ENCODE results near the gene AP2M1. TPM values are rescaled to one million over a fixed set of nuclear protein-coding genes. Genes with fewer than 3 reads are reported as not detected.

AP2M1 gene
- total RNA-seq, 4 donors from 2014 or later, result 110 to 132 (median 117) TPM

DNA sequence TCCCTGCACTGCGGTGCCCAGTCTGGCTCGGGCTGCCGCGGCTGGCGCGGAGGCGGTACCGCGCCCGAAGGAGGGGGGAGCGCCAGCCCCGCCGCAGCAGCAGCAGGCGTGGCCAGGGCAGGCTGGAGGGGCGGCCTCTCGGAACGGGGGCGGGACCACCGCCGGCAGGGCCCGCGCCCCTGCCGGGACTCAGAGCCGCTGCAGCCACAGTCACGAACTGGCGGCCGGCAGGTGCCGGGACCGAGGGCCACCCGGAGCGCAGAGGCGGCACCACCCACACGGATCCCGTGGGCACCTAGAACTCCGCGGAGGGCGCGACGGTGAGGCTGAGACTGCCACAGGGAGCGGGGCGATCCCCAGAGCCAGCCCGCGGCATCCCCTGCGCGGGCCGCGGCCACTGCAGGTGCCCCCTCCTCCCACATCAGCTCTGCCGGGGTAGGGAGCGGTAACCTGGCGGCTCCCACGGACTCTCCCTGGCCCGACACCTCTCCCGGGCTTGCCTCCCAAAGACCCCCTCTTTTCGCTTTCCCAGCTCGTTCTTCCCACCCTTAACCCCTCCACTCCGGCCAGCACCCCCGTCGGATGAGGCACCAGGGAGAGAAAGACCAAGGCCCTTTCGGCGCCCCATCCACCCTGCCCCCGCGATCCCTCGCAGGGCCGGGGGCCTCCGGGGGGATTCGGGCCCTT lies 54.9 kb downstream of the AP2M1 start, which contains the start of gene VWA5B2:
Gene VWA5B2 (plus strand): TSS at position 192 of the 687 bp plus-strand sequence. CDS start 944 bp downstream, outside the sequence.
- H3K27ac ChIP-seq, result no peak within 1 kb of the TSS
- TF ChIP-seq, protein P1, sequence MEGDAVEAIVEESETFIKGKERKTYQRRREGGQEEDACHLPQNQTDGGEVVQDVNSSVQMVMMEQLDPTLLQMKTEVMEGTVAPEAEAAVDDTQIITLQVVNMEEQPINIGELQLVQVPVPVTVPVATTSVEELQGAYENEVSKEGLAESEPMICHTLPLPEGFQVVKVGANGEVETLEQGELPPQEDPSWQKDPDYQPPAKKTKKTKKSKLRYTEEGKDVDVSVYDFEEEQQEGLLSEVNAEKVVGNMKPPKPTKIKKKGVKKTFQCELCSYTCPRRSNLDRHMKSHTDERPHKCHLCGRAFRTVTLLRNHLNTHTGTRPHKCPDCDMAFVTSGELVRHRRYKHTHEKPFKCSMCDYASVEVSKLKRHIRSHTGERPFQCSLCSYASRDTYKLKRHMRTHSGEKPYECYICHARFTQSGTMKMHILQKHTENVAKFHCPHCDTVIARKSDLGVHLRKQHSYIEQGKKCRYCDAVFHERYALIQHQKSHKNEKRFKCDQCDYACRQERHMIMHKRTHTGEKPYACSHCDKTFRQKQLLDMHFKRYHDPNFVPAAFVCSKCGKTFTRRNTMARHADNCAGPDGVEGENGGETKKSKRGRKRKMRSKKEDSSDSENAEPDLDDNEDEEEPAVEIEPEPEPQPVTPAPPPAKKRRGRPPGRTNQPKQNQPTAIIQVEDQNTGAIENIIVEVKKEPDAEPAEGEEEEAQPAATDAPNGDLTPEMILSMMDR (IDR thresholded peaks at IDR 0.05 in 4 of 5, conservative IDR thresholded peaks at IDR 0.05 in 1 of 5), result peak in 2 of 5 experiments; percentile 24 to 32
- TF ChIP-seq POLR2A (IDR thresholded peaks at IDR 0.05), result no peak
- H3K4me3 ChIP-seq, result peak within 1 kb of the TSS; percentile 29 to 60 (median 52)
- in situ Hi-C loops (cut with MboI; ENCODE audit: low sequenced_read_pairs in 4 of 4), result loop anchor here in 2 of 4 donors (25.0 kb wide), 2 partner anchors 92 to 342 kb away; partner anchors contain the start of genes EIF2B5 (in 1 of the 2) and PARL (in 1 of the 2)
- peaks cover 33 to 45% (median 36%) of the 10 kb centered on the region in 3 donors for H3K27me3 ChIP-seq
- ATAC-seq, result peak; percentile 18 to 29
- H3K9me3 ChIP-seq, result no peaks in the 10 kb centered on the region
- no peaks in the 10 kb centered on the region for H3K36me3 ChIP-seq
- intact Hi-C loops (cut with DNase I; ENCODE audit: low total_unique reads), result loop anchor here (2.0 to 5.0 kb wide), 2 partner anchors 21 to 58 kb away; no protein-coding TSS in a partner anchor
- H3K4me1 ChIP-seq, result peaks cover 4 to 9% of the 10 kb centered on the region in 2 donors
- DNase-seq, result no peak

DNA sequence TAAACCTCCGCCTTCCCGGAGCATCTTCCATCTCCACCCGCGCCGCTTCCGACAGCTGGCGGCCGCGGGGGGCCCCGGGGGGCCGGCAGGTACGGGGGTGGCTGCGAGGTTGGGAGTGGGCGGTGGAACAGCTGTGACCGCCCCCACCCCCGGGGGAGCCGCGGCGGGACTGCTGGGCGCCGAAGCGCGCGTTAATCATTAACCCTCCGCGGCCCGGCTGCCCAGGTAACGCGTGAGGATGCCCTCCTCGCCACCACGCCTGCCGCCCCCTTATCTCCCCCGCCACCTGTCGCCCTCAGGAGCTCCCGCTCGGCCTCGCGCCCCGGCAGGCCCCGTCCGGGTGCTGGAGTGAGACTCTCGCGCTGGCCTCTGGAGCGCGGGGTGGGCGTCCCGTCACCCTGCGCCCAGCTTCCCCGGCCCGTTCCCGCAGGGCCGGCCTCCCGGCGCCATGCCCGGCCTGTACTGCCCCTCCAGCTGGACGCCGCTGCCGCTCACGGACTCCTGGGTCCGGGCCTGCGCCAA lies 55.5 kb downstream of the AP2M1 start:
- no peaks in the 10 kb centered on the region for H3K36me3 ChIP-seq
- intact Hi-C loops (cut with DNase I; ENCODE audit: low total_unique reads), result no loop called here
- ATAC-seq (no peak), DNase-seq (no peak)
- in situ Hi-C loops (cut with MboI; ENCODE audit: low sequenced_read_pairs in 4 of 4), result loop anchor here in 2 of 4 donors (25.0 kb wide), 2 partner anchors 93 to 343 kb away; partner anchors contain the start of genes EIF2B5 (in 1 of the 2) and PARL (in 1 of the 2)
- no peaks in the 10 kb centered on the region for H3K9me3 ChIP-seq
- H3K4me3 ChIP-seq, result peak overlapping the region; percentile 29 to 60 (median 52)
- no peak overlapping the region for H3K27ac ChIP-seq
- no peak for TF ChIP-seq POLR2A (IDR thresholded peaks at IDR 0.05)
- TF ChIP-seq, protein P1 (IDR thresholded peaks at IDR 0.05 in 4 of 5, conservative IDR thresholded peaks at IDR 0.05 in 1 of 5), result no peak
- H3K4me1 ChIP-seq, result peaks cover 4 to 9% of the 10 kb centered on the region in 2 donors
- H3K27me3 ChIP-seq, result peaks cover 33 to 45% (median 36%) of the 10 kb centered on the region in 3 donors

DNA sequence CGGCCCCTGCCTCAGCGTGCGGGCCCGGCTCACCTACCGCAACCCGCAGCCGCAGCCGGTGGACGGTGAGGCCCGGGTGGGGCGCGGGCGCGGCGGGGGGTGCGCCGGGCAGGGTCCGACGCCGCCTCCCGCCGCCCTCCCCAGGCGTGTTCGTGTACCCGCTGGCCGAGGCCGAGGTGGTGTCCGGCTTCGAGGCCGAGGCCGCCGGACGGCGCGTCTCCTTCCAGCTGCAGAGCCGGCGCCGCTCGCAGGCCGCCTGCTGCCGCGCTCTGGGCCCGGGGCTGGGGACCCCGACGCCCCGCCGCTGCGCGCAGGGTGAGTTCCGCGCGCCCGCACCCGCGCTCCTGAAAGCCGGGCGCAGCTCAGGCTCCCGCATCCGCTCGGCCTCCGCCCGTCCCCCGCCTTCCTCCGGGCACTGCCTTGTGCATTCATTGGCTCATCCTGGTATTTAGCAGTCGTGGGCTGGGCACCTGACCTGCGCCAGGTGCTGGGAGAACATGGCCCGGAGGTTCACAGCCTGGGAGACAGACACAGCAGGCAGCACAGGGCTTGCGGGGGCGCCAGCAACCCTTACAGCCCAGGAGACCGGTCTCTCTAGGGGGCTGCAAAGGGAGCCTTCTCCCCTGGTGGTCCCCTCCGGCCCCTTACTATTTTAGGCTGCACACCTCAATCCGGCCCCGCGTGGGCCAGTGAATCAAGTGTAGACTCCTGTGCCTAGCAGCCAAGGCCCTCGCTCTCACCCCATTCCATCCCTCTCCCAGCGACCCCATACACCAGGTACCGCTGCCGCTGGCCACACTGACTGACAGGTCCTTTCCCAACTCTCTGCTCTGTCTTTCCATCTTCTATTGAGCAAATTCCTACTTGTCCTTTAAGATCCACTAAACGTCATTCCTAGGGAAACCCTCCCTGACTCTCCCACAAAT lies 56.2 kb downstream of the AP2M1 start:
- peak overlapping the region; percentile 29 to 60 (median 52) for H3K4me3 ChIP-seq
- H3K4me1 ChIP-seq, result peaks cover 4 to 9% of the 10 kb centered on the region in 2 donors
- no peak overlapping the region for H3K27ac ChIP-seq
- H3K36me3 ChIP-seq, result no peaks in the 10 kb centered on the region
- peaks cover 33 to 45% (median 36%) of the 10 kb centered on the region in 3 donors for H3K27me3 ChIP-seq
- ATAC-seq, result no peak
- no peak for DNase-seq
- in situ Hi-C loops (cut with MboI; ENCODE audit: low sequenced_read_pairs in 4 of 4) (loop anchor here in 2 of 4 donors (25.0 kb wide), 2 partner anchors 94 to 344 kb away; partner anchors contain the start of genes EIF2B5 (in 1 of the 2) and PARL (in 1 of the 2)), intact Hi-C loops (cut with DNase I; ENCODE audit: low total_unique reads) (no loop called here)
- TF ChIP-seq, protein P1 (IDR thresholded peaks at IDR 0.05 in 4 of 5, conservative IDR thresholded peaks at IDR 0.05 in 1 of 5), result no peak
- no peak for TF ChIP-seq POLR2A (IDR thresholded peaks at IDR 0.05)
- no peaks in the 10 kb centered on the region for H3K9me3 ChIP-seq

DNA sequence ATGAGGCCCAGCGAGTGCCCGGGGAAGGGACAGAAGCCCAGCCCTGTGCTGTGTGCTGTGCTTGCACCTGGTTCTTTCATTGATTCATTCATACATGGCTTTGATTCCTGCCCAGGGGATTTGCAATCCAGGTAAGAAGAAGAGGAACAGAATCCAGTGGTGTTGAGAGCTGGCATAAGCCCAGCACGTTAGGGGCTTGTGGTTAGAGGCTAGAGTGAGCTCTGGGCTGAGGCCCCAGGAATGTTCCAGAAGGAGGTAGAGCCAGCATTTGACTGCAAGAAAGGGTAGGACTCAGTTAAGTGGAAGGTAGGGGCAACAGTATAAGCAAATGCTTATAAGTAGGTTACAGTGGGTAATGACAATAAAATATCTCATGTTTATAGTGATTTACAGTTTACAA lies 57.0 kb downstream of the AP2M1 start:
- no peak overlapping the region for H3K4me3 ChIP-seq
- H3K27ac ChIP-seq, result no peak overlapping the region
- no peak for ATAC-seq
- intact Hi-C loops (cut with DNase I; ENCODE audit: low total_unique reads), result no loop called here
- TF ChIP-seq POLR2A (IDR thresholded peaks at IDR 0.05), result no peak
- TF ChIP-seq, protein P1 (IDR thresholded peaks at IDR 0.05 in 4 of 5, conservative IDR thresholded peaks at IDR 0.05 in 1 of 5), result no peak
- peaks cover 4 to 9% of the 10 kb centered on the region in 2 donors for H3K4me1 ChIP-seq
- in situ Hi-C loops (cut with MboI; ENCODE audit: low sequenced_read_pairs in 4 of 4), result loop anchor here in 2 of 4 donors (25.0 kb wide), 2 partner anchors 94 to 344 kb away; partner anchors contain the start of genes EIF2B5 (in 1 of the 2) and PARL (in 1 of the 2)
- no peaks in the 10 kb centered on the region for H3K36me3 ChIP-seq
- no peak for DNase-seq
- H3K27me3 ChIP-seq, result peaks cover 33 to 45% (median 36%) of the 10 kb centered on the region in 3 donors
- no peaks in the 10 kb centered on the region for H3K9me3 ChIP-seq

Data from gastrocnemius medialis (tissue), 4 donors.